HEK293 (cell line): ENCODE results near the gene FBN2.

ENCODE experiments used
- BCL11B ChIP-seq: fragments of 450-650 bp; formaldehyde crosslinking; IDR thresholded peaks from 2 replicates; pipeline ENCODE4 v1.5.1; 2016; ENCODE audit warnings: low read depth, missing biosample characterization, missing genetic modification characterization
- REPIN1 ChIP-seq: fragments of 450-650 bp; formaldehyde crosslinking; IDR thresholded peaks from 2 replicates; pipeline ENCODE4 v1.5.1; 2017; ENCODE audit warnings: missing biosample characterization, missing genetic modification characterization, low read depth
- ZNF175 ChIP-seq: fragments of 450-650 bp; formaldehyde crosslinking; IDR thresholded peaks from 2 replicates; pipeline ENCODE4 v1.5.1; 2016; ENCODE audit warnings: missing biosample characterization, missing genetic modification characterization
- ZNF24 ChIP-seq: fragments of 450-650 bp; formaldehyde crosslinking; IDR thresholded peaks from 2 replicates; pipeline ENCODE4 v1.5.1; 2016; ENCODE audit warnings: missing biosample characterization, missing genetic modification characterization
- TF ChIP-seq, protein P1 (sequence below): fragments of 450-650 bp; formaldehyde crosslinking; IDR thresholded peaks from 2 replicates; pipeline ENCODE4 v1.5.1; 2016; ENCODE audit warnings: missing biosample characterization, missing genetic modification characterization
- TF ChIP-seq, protein P2 (sequence below): sonication (generic); formaldehyde crosslinking; IDR thresholded peaks from 2 replicates; pipeline ENCODE4 v1.8.1; 2022; ENCODE audit warnings: mild to moderate bottlenecking, moderate library complexity, missing genetic modification reagents
- TF ChIP-seq, protein P3 (sequence below): fragments of 450-650 bp; formaldehyde crosslinking; IDR thresholded peaks from 2 replicates; pipeline ENCODE4 v1.5.1; 2016; ENCODE audit warnings: missing biosample characterization, missing genetic modification characterization

DNA sequence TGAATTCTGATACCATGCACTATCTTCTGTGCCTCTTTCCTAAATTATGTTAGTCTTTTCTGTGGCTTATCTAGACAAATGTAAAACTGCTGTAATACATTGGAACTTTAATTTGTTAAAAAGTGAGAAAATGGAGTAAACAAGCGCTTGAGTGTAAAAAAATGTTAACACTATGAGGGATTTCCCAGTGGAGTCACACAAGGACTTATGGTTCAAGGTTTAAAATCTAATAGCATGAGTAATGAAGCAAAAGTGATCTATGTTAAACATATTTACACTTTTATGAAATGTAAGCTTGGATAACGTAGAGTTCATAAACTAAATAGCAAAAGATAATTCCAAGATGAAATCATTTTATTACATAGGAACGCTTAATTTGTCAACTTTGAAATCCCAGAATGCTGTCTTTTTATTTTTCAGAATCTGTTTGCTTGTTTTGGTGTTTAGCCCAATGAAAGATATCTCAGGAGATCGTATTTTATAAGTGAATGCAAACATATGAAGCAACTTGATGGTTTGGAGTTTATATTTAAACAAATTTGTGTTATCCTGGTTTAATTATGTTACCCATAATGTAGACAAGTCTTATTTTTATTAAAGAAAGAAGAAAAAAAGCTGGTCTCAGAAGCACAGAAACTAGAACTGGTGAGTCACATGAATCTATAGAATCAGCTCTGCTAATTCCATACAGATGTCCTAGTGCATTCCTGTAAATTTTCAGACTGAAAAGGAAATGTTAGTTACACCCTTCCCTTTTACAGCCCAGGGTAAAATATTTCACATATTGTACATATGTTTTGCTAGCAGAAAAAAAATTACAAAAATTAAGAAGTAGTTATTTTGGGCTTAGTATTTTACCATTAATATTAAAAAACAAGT, 34.2 kb upstream of the FBN2 start:
- TF ChIP-seq ZNF24 (tag by site-specific recombination) (no peak), REPIN1 (no peak), ZNF175 (tag by site-specific recombination) (no peak), BCL11B (no peak)
- TF ChIP-seq, protein P1, sequence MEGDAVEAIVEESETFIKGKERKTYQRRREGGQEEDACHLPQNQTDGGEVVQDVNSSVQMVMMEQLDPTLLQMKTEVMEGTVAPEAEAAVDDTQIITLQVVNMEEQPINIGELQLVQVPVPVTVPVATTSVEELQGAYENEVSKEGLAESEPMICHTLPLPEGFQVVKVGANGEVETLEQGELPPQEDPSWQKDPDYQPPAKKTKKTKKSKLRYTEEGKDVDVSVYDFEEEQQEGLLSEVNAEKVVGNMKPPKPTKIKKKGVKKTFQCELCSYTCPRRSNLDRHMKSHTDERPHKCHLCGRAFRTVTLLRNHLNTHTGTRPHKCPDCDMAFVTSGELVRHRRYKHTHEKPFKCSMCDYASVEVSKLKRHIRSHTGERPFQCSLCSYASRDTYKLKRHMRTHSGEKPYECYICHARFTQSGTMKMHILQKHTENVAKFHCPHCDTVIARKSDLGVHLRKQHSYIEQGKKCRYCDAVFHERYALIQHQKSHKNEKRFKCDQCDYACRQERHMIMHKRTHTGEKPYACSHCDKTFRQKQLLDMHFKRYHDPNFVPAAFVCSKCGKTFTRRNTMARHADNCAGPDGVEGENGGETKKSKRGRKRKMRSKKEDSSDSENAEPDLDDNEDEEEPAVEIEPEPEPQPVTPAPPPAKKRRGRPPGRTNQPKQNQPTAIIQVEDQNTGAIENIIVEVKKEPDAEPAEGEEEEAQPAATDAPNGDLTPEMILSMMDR (tag by site-specific recombination), result no peak
- TF ChIP-seq, protein P2, sequence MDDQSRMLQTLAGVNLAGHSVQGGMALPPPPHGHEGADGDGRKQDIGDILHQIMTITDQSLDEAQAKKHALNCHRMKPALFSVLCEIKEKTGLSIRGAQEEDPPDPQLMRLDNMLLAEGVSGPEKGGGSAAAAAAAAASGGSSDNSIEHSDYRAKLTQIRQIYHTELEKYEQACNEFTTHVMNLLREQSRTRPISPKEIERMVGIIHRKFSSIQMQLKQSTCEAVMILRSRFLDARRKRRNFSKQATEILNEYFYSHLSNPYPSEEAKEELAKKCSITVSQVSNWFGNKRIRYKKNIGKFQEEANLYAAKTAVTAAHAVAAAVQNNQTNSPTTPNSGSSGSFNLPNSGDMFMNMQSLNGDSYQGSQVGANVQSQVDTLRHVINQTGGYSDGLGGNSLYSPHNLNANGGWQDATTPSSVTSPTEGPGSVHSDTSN (CRISPR knock-in tag), result no peak
- TF ChIP-seq, protein P3, sequence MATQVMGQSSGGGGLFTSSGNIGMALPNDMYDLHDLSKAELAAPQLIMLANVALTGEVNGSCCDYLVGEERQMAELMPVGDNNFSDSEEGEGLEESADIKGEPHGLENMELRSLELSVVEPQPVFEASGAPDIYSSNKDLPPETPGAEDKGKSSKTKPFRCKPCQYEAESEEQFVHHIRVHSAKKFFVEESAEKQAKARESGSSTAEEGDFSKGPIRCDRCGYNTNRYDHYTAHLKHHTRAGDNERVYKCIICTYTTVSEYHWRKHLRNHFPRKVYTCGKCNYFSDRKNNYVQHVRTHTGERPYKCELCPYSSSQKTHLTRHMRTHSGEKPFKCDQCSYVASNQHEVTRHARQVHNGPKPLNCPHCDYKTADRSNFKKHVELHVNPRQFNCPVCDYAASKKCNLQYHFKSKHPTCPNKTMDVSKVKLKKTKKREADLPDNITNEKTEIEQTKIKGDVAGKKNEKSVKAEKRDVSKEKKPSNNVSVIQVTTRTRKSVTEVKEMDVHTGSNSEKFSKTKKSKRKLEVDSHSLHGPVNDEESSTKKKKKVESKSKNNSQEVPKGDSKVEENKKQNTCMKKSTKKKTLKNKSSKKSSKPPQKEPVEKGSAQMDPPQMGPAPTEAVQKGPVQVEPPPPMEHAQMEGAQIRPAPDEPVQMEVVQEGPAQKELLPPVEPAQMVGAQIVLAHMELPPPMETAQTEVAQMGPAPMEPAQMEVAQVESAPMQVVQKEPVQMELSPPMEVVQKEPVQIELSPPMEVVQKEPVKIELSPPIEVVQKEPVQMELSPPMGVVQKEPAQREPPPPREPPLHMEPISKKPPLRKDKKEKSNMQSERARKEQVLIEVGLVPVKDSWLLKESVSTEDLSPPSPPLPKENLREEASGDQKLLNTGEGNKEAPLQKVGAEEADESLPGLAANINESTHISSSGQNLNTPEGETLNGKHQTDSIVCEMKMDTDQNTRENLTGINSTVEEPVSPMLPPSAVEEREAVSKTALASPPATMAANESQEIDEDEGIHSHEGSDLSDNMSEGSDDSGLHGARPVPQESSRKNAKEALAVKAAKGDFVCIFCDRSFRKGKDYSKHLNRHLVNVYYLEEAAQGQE (tag by site-specific recombination), result no peak
